Liver (tissue), 3 donors: Measurements from ENCODE around the gene ALAS1.

Experiments
- CTCF ChIP-seq: fragments of 150-350 bp; IDR thresholded peaks from 2 replicates; pipeline ENCODE4 v1.5.1; 2017; ENCODE audit warnings: improper control_type of control experiment, low read depth, low read length; ENCODE audit not compliant: missing input control
- GABPA ChIP-seq, 2 donors: IDR thresholded peaks in 1 of 2; conservative IDR thresholded peaks in 1 of 2; 2 replicates each; pipeline ENCODE4 v1.6.1; 2016; ENCODE audit warnings: antibody characterized with exemption in 2 of 2, mild to moderate bottlenecking in 1 of 2, moderate library complexity in 1 of 2
- donor health status: healthy.
- donor health status: healthy.

- no peak for TF ChIP-seq GABPA (IDR thresholded peaks at IDR 0.05 in 1 of 2, conservative IDR thresholded peaks at IDR 0.05 in 1 of 2)
- no peak for TF ChIP-seq CTCF
These were observed 966 bp downstream of the ALAS1 start for GRCh38 chr3:52198643-52199608.
